Posterior vena cava (tissue), 2 donors: ENCODE results near the gene GAL3ST2. TPM values are rescaled to one million over a fixed set of nuclear protein-coding genes. Genes with fewer than 3 reads are reported as not detected.
"Not testable (repeated sequence)": the region's sequence is repeated elsewhere in the genome, so short reads cannot be mapped to it uniquely, and the experiment has no call there.

Experiments
- DNase-seq: peaks from one replicate; pipeline ENCODE4 v3.0.0-alpha.2; 2020; ENCODE audit warnings: low spot score
- intact Hi-C, 2 donors: fragments of 100-400 bp; cut with DNase I; formaldehyde crosslinking; loops; one replicate each; pipeline versions ENCODE4 v1.14.1 to v1.14.2; 2022 to 2023
- total RNA-seq, 2 donors: library from RNA; stranded (reverse); fragmentation: NEBNext Ultra II Directional; extraction: Animal tissue kit (Norgen Biotek cat#: 25700); gene quantifications; one replicate each; pipeline ENCODE4 v1.2.1, GENCODE V29; 2021
- donor health status: DM: yes; HTN: yes; CAD: no.
- donor health status: DM: yes; HTN: yes; CAD: no.

The GAL3ST2 gene
- total RNA-seq, 2 donors from 2014 or later: not detected

DNA sequence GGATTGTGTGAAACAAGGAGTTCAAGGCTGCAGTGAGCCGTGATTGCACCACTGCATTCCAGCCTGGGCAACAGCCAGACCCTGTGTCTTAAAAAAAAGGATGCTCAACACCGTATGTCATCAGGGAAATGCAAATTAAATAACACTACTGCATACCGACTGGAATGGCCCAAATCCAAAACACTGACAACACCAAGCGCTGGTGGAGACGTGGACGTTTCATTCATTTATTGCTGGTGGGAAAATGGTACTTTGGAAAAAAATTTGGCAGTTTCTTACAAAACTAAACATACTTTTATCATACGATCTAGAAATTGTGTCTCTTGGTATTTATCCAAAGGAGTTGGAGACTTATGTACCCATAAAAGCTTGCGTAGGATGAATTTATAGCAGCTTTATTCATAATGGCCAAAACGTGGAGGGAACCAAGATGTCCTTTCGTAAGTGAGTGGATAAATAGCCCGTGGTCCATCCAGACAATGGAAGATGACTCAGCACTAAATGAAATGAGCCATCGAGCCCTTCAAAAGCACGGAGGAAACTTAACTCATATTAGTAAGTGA is 56.6 kb downstream of the GAL3ST2 start:
- intact Hi-C loops: no loop called here
- DNase-seq: no peak

DNA sequence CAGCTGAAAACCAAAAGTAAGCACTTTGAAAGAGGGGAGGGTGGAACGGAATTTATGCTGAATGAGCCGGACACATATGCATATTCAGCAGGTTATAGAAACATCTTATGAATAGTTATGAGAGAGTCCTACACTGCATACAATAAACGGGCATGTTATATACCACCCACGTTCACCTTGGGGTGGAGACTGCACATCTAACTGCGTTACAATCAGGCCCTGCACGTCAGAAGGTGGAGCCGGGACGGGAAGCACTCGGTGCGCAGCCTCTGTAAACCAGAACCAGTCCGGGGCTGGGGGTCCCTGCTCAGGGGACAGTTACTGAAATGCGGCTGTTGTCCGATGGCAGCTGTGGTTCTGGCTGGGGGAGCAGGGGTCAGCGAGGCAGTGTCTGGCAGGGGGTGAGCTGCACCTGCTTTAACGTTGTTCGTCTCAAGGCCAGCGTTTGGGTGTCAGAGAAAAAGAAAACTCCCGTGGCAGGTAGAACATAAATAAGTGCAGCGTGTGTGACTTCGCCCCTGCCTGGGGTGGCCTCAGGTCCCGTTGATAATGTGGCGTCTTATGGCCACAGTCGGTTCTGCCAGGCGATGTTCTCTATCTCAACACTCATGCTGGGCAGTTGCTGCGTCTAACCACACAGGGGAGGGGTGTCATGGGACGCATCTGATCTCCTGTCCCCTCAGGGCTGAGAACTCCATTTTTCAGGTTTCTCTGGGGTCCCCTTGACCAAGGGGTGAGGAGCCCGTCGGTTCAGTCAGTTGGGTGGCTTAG is 57.3 kb downstream of the GAL3ST2 start:
- peak; percentile 60 for DNase-seq
- intact Hi-C loops: not testable (repeated sequence)

DNA sequence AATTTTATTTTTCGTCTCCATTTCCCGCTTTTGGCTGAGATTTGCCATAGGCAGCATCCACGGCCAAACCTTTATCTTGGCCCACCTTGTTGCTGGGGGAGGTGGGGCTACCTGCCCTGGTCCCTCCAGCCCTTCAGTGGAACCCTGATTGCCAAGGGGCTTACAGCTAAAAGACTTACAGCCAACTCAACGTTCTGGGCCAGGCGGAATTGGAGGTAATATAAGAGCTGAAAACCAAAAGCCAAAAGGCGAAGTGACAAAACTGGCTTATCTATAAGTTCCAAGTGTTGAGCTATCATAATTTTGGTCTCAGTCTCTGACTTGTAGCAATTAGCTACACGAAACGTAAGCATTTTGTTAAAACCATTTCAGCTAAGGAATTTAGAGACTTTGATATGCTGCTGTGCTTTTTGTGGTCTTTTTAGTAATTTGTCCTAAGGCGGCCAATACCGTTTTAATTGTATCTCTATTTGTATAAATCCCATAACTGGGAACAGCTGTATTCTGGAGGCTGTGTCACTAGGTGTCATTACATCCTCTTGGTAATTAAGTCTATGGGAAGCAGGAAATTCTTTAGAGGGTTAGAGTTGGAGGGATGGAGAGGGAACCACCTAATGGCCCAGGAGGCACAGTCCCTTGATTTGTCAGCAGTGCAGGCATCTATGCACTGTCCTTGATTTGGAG is 58.0 kb downstream of the GAL3ST2 start:
- intact Hi-C loops: no loop called here
- peak; percentile 58 for DNase-seq

DNA sequence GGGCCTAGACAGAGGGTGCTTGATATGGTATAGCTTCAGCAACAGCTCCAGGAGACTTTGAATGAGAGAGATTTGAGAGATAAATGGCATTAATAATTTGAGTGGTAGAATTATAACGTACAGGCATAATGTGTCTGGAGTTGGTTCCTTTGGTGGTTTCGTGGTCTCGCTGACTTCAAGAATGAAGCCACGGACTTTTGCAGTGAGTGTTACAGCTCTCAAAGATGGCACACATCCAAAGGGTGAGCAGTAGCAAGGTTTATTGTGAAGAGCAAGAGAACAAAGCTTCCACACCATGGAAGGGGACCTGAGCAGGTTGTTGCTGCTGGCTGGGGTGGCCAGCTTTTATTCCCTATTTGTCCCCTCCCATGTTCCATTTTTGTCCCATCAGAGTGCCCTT is 59.0 kb downstream of the GAL3ST2 start:
- DNase-seq: no peak
- intact Hi-C loops: no loop called here

DNA sequence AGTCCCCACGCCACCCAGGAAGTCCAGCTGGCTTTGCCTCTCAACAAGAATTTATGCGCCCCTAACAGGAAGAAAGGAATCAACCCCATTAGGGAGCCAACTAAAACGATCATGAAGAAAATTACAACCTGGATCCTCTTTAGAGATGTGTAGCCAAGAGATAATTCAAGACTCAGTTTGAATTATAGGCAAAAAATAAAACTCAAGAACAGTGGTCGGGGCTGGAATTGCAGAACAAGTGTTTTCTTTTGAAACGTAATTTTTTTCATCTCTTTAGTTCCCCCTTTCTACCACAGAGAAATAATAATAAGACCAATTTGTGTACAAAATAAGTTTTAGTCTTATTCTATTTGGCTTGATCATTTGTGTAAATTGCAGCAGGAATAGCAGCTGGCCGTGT is 59.7 kb downstream of the GAL3ST2 start:
- DNase-seq: no peak
- intact Hi-C loops: no loop called here

DNA sequence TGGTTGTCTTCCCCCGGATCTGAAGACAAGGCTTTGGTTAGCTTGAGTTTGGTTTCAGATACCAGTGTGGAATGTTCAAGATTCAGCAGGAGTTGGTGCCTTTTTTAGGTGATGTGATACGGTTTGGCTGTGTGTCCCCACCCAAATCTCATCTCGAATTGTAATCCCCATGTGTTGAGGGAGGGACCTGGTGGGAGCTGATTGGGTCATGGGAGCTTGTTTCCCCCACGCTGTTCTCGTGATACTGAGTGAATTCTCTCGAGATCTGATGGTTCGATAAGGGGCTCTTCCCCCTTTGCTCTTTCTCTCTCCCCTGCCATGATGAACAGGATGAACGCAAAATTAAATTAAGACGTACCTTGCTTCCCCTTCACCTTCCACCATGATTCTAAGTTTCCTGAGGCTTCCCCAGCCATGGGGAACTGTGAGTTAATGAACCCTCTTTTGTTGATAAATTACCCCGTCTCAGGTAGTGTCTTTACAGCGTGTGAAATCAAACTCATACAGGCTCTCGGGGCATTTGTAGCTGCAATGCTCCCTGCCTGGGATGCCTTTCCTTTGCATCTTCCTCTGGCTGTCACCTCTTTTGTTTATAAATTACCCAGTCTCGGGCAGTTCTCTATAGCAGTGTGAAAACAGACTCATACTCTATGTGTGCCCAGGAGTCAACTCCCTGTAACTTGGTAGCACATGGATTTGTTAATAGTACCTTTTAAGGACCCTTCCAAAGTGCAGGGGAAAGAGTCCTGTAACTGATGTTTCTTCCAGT is 60.8 kb downstream of the GAL3ST2 start:
- no peak for DNase-seq
- intact Hi-C loops: no loop called here

DNA sequence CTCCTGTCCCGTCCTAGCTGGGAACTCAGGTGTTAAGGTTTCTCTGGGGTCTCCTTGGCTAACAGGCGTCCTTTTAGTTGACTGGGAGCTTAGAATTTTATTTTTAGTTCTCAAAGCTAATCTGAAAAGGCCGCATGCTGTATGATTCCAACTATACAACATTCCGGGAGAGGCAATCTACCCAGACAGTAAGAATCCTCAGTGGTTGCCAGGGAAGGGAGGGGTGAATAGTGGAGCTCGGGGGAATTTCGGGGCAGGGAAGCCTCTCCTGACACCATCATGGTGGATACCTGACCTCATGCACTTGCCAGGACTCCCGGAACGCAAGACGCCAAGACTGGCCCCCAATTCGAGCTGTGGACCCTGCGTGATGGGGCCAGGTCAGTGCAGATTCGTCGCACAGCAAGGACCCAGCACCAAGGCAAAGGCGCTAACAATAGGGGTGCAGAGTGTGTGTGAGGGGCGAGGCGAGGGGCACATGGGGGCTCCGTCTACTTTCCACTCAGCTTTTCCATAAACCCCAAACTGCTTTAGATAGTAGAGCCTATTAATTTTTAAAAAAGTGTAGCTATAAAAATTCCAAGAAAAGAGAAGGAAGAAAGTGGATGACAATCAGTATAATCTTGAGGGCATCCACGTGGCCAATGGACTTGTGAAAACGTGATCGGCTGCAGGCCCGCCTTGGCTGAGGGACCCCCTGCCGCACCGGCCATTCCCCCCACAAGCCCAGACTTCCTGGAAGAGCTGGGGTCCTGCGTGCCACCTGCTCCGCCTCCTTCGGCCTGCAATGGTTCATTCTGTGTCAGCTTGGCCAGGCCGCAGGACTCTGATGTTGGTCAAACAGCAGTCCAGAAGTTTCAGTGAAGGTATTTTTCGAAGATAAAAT is 64.8 kb downstream of the GAL3ST2 start:
- intact Hi-C loops: no loop called here
- DNase-seq: peak; percentile 71

DNA sequence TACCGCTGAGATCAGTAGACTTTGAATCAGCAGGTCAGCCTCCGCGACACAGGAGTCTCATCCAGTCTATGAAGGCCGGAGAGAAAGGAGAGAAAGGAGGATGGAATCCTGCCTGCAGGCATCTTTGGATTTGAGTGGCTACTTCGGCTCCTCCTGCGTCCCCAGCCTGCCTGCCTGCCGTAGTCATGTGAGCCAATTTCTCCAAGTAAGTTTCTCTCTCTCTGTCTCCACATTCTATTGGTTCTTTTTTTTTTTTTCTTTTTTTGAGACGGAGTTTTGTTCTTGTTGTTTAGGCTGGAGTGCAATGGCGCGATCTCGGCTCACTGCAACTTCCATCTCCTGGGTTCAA is 65.4 kb downstream of the GAL3ST2 start:
- intact Hi-C loops: no loop called here
- peak; percentile 57 for DNase-seq

DNA sequence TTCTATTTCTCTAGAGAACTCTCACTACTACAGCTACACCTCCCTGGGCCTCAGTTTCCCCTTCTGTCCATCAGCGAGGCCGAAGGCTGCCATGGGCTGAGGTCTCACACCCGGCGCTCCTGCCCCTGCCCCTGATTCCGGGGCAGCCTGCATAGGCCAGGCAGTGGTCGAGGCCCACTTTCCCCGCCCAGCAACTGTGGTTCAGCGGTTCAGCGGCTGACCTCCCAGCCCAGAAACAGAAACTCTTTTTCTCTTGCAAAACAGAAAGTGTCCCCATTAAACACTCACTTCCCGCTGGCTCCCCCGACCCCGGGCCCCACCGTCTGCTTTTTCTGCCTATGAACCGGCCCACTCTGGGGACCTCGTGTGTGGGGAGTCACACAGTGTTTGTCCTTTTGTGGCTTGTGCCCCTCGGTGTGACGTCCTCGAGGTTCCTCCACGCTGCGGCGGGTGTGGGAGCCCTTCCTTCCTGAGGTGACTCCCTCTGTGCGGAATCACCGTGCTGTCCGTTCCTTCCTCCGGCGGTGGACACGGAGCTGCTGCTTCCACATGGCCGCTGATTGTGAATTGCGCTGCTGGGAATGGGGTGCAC is 66.1 kb downstream of the GAL3ST2 start:
- peak; percentile 91 for DNase-seq
- intact Hi-C loops: no loop called here

DNA sequence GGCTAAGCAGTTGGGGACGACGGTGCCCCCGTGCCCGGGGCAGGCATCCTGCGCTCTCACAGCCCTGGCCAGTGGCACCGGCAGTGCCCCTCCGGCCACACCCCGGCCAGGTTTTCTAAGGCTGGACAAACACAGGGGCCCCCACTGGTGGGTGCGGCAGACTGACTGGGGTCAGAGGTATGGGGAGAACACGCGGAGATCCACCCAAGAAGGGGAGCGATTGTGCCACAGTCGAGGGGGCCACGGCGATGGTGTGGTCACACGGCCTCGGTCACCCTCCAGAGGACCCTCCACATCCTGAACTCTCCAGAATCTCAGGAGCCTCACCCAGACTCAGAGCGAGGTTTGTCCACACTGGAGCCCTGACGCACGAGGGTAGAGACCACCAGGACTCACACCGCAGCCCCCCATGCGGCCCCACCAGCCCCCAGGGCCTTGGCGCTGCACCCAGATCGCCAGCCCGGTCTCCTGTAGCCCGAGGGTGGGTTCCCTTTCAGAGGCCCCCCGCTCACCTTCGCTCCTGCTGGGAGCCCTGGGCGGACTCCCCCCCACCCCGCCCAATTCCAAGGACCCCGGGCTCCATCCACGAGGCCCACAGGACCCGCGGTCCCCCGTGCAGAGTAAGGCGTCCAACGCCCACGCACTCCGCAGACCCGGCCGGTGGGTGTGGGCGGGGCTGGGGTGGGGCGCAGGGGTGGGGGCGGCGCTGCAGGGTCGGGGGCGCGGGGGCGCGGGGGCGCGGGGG is 66.9 kb downstream of the GAL3ST2 start:
- peak; percentile 79 for DNase-seq
- intact Hi-C loops: no loop called here

DNA sequence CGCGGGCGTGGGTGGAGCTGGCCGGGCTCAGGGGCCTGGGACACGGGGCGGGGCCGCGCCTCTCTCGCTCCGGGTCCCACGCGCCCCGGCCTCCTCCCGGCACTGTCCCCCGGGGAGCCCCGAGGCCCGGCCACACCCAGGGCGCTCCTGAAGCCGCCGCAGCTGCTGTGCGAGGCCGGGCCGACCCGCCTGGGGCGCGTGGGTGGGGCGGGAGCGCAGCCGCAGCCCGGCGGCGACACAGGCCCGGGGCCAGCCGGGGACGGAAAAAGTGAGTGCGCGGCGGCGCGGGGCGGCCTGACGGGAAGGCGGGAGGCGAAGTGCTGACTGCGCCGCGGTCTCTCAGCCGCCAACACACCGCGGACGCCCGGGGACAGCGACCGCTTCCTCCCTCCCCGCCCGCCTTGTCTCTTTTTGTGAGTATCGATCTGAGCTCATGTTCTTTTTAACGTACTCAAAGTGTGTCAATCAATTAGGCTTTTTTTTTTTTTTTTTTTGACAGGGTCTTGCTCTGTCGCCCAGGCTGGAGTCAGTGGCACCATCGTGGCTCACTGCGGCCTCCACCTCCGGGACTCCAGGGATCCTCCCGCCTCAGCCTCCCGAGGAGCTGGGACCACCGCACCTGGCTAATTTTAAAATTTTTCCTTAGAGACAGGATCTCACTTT is 67.6 kb downstream of the GAL3ST2 start:
- intact Hi-C loops: no loop called here
- DNase-seq: peak; percentile 95

DNA sequence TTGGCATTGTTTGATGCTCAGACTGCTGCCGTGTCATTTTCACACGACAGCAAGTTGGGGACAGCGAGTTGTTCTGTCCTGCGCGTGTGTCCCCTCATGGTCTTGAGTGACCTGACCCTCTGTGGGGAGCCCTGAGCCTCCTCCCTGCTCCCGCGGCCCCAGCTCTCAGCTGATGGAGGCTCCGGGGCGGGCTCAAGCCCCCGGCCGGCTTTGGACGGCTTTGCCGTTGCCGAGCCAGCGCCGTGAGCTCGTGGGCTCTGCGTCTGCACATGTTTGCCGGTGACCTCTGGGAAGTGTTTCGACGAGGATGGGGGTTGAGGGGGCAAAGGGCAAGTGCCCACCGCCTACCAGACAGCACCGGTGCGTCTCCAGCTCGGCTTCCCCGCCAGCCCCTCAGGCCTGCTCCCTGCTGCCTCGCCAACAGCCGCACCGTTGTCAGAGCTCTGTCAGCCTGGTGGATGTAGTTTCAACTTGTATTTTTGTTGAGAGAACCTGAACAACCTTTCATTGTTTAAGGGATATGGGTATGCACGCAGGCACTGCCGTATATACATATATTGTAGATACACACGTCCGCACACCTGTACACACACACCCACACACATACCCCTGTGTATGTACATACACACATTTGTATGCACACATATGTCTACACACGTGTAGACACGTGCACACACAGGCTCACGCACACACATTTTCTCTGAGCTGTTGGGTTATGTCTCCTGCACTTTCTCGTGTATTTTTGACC is 68.4 kb downstream of the GAL3ST2 start:
- DNase-seq: peak; percentile 71
- intact Hi-C loops: no loop called here

DNA sequence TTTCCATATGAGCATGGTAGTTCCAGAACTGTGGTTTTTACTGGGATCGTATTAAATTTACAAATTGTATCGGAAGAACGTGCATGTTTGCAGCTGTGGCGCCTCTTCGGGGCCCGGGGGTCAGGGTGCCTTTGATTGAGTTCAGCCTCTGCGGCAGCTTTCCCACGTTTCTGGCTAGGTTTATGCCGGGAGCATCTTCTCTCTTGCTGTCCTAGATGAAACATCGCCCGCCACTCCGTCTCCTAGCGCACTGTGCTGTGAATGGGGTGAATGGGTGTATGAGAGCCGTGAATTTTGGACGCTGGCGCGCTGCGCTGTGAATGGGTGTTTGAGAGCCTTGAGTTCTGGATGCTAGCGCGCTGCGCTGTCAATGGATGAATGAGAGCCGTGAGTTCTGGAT is 69.8 kb downstream of the GAL3ST2 start:
- no peak for DNase-seq
- intact Hi-C loops: no loop called here

DNA sequence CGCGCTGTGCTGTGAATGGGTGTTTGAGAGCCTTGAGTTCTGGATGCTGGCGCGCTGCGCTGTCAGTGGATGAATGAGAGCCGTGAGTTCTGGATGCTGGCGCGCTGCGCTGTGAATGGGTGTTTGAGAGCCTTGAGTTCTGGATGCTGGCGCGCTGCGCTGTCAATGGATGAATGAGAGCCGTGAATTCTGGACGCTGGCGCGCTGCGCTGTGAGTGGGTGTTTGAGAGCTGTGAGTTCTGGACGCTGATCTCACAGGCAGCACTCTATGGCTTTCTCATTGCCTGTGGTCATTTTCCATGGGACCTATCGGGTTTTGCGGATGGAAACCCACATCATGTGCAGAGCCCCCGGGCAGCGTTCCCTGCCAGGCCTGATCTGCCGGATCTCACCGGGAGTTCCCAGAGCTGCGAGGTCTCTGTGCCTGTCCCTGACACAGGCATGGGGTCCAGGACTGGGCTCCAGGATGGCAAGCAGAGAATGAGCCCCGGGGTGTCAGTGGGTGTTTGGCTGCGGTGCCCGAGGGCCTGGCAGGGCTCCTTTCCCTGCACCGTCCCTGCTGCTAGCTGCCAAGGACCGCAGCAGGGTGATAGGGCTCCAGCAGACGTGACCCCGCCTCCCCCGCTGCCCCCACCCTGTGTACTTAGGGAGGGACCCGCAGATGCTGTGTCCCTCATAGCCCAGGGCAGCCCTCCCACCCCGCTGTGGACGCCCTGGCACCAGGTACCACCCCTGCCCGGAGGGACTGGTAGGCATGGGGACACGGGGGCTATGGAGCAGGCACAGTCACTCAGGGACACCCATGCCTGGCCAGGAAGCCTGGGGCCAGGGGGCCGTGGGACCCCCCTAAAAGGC is 72.4 kb downstream of the GAL3ST2 start:
- DNase-seq: peak; percentile 81
- intact Hi-C loops: no loop called here

DNA sequence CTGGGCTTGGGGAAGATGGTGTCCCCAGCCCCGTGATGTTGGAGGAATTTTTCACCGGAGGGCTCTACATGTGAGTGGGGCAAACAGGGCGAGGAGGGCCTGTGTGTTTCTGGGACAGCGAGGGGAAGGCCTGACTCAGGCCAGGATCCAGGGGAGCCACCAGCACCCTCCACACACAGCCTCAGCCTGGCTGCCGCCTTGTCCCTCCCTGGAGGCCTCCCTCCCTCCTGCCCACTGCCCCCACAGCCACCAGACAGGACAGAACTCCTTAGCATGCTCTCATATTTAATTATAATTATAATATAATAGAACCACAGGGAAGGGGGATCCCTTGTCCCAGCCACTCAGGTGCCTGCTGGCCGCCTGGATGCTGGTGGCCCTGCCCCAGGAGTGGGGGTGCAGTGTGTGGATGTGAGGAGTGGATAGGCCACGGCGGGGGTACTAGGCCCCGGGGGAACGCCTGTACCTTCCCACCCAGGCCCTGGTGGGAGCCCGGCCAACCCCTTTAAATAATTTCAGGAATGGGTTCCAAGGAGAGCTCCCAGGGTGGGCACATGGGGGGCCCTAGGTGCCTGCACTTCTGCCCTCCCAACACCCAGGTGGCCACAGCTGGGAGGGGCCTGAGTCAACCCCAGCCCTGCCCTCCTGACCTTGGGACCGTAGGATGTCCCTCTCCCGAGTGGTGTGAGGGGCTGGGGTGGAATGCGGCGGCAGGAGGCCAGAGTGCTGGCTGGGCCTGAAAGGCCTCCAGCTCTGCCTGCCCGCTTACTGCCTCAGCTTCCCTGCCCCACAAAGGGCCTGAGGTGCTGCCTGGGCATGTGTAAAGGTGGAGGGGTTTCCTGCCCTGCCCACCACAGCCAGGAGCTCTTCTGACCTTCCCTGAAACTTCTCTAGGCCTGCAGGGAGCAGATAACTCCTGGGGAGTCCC is 73.3 kb downstream of the GAL3ST2 start:
- peak; percentile 69 for DNase-seq
- intact Hi-C loops: no loop called here
